Cardiac fibroblast (primary cell): ENCODE results near the gene KLHL7.

ENCODE experiments used
- DNase-seq, 2 donors: peaks; one replicate each; pipeline versions ENCODE4 v3.0.0 to v3.0.0-alpha.2; 2010; ENCODE audit warnings: low read depth in 2 of 2
- H3K4me3 ChIP-seq, 2 donors: replicated peaks in 1 of 2; 1 replicate in 1 of 2; 2 replicates in 1 of 2; pipeline ENCODE4 v1.5.1; 2011; ENCODE audit warnings: low read depth in 2 of 2, low read length in 2 of 2, mild to moderate bottlenecking in 2 of 2, moderate library complexity in 1 of 2
- TF ChIP-seq, protein P1 (sequence below): IDR thresholded peaks from one replicate; pipeline ENCODE4 v1.5.1; 2011; ENCODE audit warnings: low read depth, mild to moderate bottlenecking, low read length, inconsistent platforms

KLHL7 gene

DNA sequence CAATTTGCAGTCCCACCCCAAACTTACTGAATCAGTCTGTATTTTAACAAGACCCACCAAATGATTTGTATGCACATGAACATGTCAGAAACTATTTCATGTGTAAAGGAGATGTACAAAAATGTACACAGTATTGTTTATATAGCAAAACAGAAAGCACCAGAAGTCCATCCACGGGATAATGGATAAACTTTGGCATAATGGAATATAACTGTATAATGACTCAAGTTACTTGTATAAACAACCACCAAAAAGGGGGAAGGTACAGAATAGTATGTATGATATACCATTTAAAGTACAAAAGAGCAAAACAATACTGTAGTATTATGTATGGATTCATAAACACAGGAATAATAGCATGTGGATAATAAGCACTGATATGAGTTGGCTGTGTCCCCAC lies 98.7 kb downstream of the KLHL7 start:
- TF ChIP-seq, protein P1, sequence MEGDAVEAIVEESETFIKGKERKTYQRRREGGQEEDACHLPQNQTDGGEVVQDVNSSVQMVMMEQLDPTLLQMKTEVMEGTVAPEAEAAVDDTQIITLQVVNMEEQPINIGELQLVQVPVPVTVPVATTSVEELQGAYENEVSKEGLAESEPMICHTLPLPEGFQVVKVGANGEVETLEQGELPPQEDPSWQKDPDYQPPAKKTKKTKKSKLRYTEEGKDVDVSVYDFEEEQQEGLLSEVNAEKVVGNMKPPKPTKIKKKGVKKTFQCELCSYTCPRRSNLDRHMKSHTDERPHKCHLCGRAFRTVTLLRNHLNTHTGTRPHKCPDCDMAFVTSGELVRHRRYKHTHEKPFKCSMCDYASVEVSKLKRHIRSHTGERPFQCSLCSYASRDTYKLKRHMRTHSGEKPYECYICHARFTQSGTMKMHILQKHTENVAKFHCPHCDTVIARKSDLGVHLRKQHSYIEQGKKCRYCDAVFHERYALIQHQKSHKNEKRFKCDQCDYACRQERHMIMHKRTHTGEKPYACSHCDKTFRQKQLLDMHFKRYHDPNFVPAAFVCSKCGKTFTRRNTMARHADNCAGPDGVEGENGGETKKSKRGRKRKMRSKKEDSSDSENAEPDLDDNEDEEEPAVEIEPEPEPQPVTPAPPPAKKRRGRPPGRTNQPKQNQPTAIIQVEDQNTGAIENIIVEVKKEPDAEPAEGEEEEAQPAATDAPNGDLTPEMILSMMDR: no peak
- H3K4me3 ChIP-seq: no peak overlapping the region
- DNase-seq: no peak

DNA sequence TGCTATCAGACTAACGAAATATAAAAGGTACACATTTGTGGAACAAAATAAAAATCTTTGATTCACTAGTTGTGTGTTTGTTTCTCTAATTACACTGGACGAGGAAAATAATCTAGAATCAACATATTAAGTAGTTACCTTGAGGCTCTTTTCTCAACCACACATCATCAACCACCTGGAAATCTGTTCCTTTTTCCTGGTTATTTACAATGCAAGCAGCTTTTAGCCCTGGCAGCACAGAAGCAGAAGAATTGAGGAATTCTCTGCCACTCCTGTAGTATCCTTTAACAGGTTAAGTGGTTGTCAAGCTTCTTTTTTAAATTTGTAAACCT lies 100.0 kb downstream of the KLHL7 start:
- TF ChIP-seq, protein P1: no peak
- DNase-seq: no peak
- H3K4me3 ChIP-seq: no peak overlapping the region

DNA sequence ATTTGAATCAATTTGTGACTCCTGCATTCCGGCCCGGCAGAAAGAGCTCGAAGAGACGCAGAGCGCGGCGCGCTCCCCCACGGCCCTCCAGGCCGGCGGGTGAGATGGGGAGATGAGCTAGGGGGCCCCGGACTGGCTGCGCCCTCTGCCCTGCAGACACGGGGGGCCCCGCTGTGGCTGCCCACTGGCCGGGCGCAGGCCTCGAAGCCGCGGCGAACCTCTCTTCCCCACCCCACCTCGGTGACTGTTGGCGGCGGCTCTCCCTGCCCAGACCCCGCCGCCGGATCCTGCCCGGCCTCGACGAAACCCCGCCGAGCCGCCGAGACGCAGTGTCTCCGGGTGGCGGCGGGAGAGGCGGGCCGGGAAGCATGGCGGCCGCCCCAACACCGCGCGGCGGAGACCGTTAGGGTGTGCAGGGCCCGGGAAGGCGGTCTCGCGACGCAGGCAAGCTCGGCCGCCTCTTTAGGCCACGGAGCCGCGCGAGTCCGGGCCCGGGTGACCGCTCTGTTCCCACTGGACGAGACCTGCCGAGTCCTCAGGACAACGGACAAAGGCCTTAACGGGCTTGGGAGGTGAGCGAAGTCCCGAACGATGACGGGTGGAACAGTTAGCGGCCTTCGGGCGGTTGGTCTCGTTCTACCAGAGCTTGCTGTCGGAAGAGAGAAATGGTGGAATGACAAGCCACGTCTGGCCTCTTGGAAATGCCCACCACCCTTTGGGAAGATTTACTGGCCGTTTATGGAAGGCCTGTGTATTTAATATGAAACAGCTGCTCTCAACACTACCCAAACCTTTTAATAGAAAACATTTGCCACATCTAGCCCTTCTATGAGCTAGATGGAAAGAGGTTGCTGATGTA lies 100.6 kb downstream of the KLHL7 start:
- peak in 1 of 2 donors; percentile 18 for DNase-seq
- no peak overlapping the region for H3K4me3 ChIP-seq
- TF ChIP-seq, protein P1: no peak

DNA sequence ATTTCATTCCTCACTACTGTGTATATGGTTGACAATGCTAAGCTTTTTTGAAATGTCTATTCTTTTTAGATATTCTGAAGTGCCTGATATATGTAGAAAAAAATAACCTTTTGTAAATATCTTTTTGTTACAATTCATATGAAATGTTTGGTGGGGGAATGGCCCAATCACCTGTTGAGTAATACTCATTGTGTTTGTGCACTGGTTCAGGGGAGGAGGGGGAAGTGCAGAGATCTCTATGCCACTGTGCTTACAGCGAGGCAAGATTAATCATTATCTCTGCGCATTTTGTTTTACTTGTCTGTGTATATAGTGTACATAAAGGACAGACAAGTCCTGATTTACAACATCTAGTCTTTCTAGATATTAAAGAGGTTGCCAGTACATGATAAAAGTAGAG lies 101.4 kb downstream of the KLHL7 start:
- DNase-seq: no peak
- TF ChIP-seq, protein P1: no peak
- H3K4me3 ChIP-seq: no peak overlapping the region

DNA sequence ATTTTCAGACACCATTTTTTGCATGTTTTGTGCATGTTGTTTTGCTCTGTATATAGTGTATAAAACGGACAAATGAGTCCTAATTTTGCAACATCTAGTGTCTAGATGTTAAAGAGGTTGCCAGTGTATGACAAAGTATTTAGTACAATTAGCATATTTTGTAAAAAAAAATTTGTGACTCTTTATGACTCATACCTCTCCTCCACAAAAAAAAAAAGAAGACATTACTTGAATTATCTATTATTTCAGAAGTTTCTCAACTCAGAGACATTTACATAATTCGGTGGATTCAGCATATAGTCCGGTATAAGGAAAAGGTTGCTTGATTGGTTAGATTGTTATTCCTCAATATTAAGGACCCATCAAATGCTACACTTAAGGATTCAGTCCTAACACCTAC lies 102.3 kb downstream of the KLHL7 start:
- peak in 1 of 2 donors; percentile 13 for DNase-seq
- no peak overlapping the region for H3K4me3 ChIP-seq
- TF ChIP-seq, protein P1: no peak

DNA sequence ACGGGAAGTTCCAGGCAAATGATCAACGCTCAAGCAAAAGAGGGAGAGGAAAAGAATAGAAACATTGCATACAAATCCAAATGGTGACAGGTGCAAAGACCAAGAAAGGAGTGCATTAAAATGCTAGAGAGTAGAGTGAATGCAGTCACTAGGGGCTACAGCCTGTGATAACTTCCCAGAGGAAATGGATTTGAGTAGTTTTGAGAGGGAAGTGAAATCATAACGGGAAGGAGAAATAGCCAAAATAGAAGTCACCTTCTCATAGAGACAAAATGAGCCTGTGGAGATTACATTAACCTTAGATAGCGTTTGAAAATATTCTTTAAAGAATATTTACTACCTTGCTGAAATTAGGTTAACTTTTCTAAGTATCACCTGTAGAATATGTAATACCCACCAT lies 102.7 kb downstream of the KLHL7 start:
- no peak for DNase-seq
- TF ChIP-seq, protein P1: no peak
- no peak overlapping the region for H3K4me3 ChIP-seq

DNA sequence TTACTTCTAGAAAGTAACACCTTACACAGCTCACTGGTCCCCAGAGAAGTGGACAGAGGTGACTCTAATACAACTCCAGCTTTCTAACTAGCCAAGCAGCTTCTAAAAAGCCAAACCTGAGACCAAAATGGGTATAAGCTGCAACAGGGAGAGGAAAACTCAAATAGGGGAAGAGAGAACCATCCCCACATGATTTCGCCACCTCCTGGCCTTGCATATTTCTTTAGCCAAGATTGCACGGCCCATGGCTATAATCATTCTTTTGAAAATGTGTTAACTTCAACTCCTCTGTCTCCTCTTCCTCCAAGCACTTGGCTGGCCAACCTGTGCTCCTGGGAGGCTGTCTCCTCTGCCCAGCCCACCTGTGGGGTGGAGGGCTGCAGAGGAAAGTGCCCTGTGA lies 104.9 kb downstream of the KLHL7 start:
- TF ChIP-seq, protein P1: no peak
- no peak for DNase-seq
- H3K4me3 ChIP-seq: no peak overlapping the region
